ENCODE data around the gene DNAJC15. TPM values are rescaled to one million over a fixed set of nuclear protein-coding genes. Genes with fewer than 3 reads are reported as not detected.

Gene DNAJC15
- total RNA-seq, 1 experiment from 2014 or later: 72.2 TPM

DNA sequence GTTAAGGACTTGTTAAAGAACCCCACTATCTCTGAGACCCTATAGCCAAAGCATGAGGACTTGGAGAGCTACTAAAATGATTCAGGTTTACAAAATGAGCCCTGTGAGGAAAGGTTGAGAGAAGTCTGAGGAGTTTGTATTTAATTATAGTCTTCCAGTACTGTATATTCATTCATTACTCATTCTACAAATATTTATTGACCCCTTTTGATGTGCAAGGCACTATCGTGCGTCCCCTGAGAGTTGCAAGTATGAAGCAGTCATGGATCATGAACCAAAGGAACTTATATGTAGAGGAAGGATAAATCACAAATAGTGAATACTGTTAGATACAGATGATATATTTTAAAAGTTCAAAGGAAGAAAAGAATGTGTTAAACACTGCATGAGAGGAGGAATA, 84.4 kb downstream of the DNAJC15 start:
- no peak overlapping the region for H3K4me3 ChIP-seq (ENCODE audit: low read depth, low read length)
- Mint-ChIP-seq H3K36me3 (ENCODE audit: insufficient read depth, unreplicated experiment) (peaks cover 85% of the 10 kb centered on the region), H3K4me1 (ENCODE audit: low read depth, unreplicated experiment) (peaks cover 35% of the 10 kb centered on the region), H3K27ac (ENCODE audit: unreplicated experiment) (no peak overlapping the region), H3K9me3 (ENCODE audit: unreplicated experiment) (no peaks in the 10 kb centered on the region), H3K27me3 (ENCODE audit: insufficient read depth, unreplicated experiment) (no peaks in the 10 kb centered on the region), H3K4me3 (ENCODE audit: unreplicated experiment) (no peak overlapping the region)
- TF ChIP-seq, protein P1, sequence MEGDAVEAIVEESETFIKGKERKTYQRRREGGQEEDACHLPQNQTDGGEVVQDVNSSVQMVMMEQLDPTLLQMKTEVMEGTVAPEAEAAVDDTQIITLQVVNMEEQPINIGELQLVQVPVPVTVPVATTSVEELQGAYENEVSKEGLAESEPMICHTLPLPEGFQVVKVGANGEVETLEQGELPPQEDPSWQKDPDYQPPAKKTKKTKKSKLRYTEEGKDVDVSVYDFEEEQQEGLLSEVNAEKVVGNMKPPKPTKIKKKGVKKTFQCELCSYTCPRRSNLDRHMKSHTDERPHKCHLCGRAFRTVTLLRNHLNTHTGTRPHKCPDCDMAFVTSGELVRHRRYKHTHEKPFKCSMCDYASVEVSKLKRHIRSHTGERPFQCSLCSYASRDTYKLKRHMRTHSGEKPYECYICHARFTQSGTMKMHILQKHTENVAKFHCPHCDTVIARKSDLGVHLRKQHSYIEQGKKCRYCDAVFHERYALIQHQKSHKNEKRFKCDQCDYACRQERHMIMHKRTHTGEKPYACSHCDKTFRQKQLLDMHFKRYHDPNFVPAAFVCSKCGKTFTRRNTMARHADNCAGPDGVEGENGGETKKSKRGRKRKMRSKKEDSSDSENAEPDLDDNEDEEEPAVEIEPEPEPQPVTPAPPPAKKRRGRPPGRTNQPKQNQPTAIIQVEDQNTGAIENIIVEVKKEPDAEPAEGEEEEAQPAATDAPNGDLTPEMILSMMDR (IDR thresholded peaks at IDR 0.05; ENCODE audit: insufficient read depth in 1 of 2, low read depth in 1 of 2, low read length in 1 of 2, severe bottlenecking in 1 of 2, unreplicated experiment in 1 of 2): no peak
- peaks cover 15% of the 10 kb centered on the region for H3K4me1 ChIP-seq
- no peaks in the 10 kb centered on the region for H3K36me3 ChIP-seq (ENCODE audit: control insufficient read depth, insufficient read depth, low read length)
- no TSS peak for BruUV-seq (replicated peaks)
- DNase-seq: no peak
- no peaks in the 10 kb centered on the region for H3K9me3 ChIP-seq
- CTCF ChIA-PET: no interaction called here
- intact Hi-C loops (cut with micrococcal nuclease; ENCODE audit: unreplicated experiment): no loop called here
- H3K27me3 ChIP-seq (replicated peaks; ENCODE audit: control insufficient read depth, insufficient read depth, low read length): no peaks in the 10 kb centered on the region
- POLR2A ChIA-PET: no interaction called here

DNA sequence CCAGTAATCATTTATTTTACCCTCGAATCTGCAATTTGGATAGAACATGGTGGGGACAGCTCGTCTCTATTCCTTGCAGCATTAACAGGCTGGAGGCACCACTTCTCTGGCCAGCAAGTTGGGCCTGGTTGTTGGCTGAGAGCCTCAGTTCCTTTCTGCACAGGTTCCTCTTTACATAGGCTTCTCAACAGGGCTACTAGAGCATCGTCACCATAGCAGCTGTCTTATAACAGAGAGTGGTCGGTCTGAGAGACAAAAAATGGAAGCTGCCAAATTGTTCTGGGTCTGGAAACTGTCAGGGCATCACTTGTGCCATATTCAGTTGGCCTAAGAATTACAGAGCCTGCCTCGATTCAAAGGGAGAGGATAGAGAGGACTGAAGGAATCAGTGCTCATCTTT, 86.7 kb downstream of the DNAJC15 start:
- BruUV-seq (replicated peaks): no TSS peak
- H3K36me3 ChIP-seq (ENCODE audit: control insufficient read depth, insufficient read depth, low read length): no peaks in the 10 kb centered on the region
- H3K4me1 Mint-ChIP-seq (ENCODE audit: low read depth, unreplicated experiment): peaks cover 49% of the 10 kb centered on the region
- H3K4me3 ChIP-seq (ENCODE audit: low read depth, low read length): no peak overlapping the region
- ChIA-PET CTCF (no interaction called here), POLR2A (no interaction called here)
- no peak overlapping the region for H3K4me3 Mint-ChIP-seq (ENCODE audit: unreplicated experiment)
- H3K27ac Mint-ChIP-seq (ENCODE audit: unreplicated experiment): peak overlapping the region; percentile 24
- intact Hi-C loops (cut with micrococcal nuclease; ENCODE audit: unreplicated experiment): loop anchor here (5.0 kb wide), 1 partner anchor 228 kb away; no protein-coding TSS in a partner anchor
- H3K27me3 ChIP-seq (replicated peaks; ENCODE audit: control insufficient read depth, insufficient read depth, low read length): no peaks in the 10 kb centered on the region
- no peaks in the 10 kb centered on the region for H3K9me3 Mint-ChIP-seq (ENCODE audit: unreplicated experiment)
- peaks cover 32% of the 10 kb centered on the region for H3K4me1 ChIP-seq
- H3K27me3 Mint-ChIP-seq (ENCODE audit: insufficient read depth, unreplicated experiment): no peaks in the 10 kb centered on the region
- TF ChIP-seq, protein P1 (IDR thresholded peaks at IDR 0.05; ENCODE audit: insufficient read depth in 1 of 2, low read depth in 1 of 2, low read length in 1 of 2, severe bottlenecking in 1 of 2, unreplicated experiment in 1 of 2): no peak
- H3K36me3 Mint-ChIP-seq (ENCODE audit: insufficient read depth, unreplicated experiment): peaks cover 72% of the 10 kb centered on the region
- no peak for DNase-seq
- H3K9me3 ChIP-seq: no peaks in the 10 kb centered on the region

DNA sequence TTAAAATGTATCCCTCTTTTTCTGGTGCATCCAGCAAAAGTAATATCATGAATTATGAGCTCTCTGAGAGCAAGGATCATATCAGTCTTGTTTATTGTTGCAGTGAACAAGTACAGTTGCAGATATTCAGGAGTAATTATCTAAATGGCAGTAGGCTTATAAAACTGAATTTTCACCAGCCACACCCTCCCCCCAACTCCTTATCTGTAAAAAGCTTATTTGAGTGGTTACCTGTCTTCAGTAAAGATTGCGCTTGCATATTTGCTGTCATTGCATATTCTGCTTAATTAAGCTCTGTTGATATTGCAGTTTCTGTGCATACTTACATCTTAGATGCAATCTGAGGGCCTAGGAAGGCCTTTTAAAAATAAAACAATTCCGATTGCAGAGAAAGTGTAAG, 87.3 kb downstream of the DNAJC15 start:
- H3K27ac Mint-ChIP-seq (ENCODE audit: unreplicated experiment): peak overlapping the region; percentile 24
- ChIA-PET CTCF (no interaction called here), POLR2A (no interaction called here)
- peaks cover 49% of the 10 kb centered on the region for H3K4me1 Mint-ChIP-seq (ENCODE audit: low read depth, unreplicated experiment)
- no peak for DNase-seq
- Histone ChIP-seq H3K4me1 (peaks cover 32% of the 10 kb centered on the region), H3K4me3 (ENCODE audit: low read depth, low read length) (no peak overlapping the region), H3K9me3 (no peaks in the 10 kb centered on the region), H3K36me3 (ENCODE audit: control insufficient read depth, insufficient read depth, low read length) (no peaks in the 10 kb centered on the region), H3K27me3 (replicated peaks; ENCODE audit: control insufficient read depth, insufficient read depth, low read length) (no peaks in the 10 kb centered on the region)
- no TSS peak for BruUV-seq (replicated peaks)
- no peak overlapping the region for H3K4me3 Mint-ChIP-seq (ENCODE audit: unreplicated experiment)
- peaks cover 69% of the 10 kb centered on the region for H3K36me3 Mint-ChIP-seq (ENCODE audit: insufficient read depth, unreplicated experiment)
- TF ChIP-seq, protein P1 (IDR thresholded peaks at IDR 0.05; ENCODE audit: insufficient read depth in 1 of 2, low read depth in 1 of 2, low read length in 1 of 2, severe bottlenecking in 1 of 2, unreplicated experiment in 1 of 2): no peak
- H3K9me3 Mint-ChIP-seq (ENCODE audit: unreplicated experiment): no peaks in the 10 kb centered on the region
- H3K27me3 Mint-ChIP-seq (ENCODE audit: insufficient read depth, unreplicated experiment): no peaks in the 10 kb centered on the region
- intact Hi-C loops (cut with micrococcal nuclease; ENCODE audit: unreplicated experiment): loop anchor here (5.0 kb wide), 1 partner anchor 228 kb away; no protein-coding TSS in a partner anchor

All from Caco-2 (cell line).